Activated gamma-delta T cell treated with Interleukin-2 at 50 U/mL for 16 hours (primary cell): ENCODE data around the gene PSMC3.

ENCODE experiments used
- DNase-seq: peaks from one replicate; pipeline ENCODE4 v3.0.0-alpha.2; 2020

Gene PSMC3

GRCh38 chr11:47393163-47394049 lies 32.8 kb downstream of the PSMC3 start:
- no peak for DNase-seq

DNA sequence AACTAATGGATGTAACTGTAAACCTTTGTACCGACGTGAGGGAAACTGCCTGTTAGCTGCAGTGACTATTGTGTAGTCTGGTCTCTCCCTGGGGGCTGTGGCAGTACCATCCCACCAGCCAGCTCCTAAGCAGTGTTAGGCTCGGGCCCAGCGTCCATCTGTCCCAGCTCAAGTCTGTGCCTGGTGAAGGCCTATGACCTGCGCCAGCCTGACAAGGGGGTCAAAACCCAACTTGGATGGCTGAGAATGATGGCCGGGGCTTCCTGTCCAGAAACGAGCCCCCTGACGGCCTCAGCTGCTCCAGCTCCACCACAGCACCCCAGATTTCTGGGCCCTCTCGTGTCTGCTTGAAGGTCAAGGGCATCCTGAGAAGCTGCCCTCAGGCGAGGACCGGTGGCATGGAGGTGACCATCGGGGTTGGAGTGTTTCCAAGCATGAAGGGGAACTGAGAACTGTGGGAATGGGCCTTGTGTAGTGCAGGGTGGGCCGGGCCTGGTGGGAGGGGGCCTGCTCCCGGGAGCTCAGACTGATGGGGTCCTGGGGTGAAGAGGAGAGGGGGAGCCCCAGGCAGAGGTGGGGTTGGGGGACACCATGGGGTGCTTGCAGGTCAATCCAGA lies 33.6 kb downstream of the PSMC3 start:
- no peak for DNase-seq

DNA sequence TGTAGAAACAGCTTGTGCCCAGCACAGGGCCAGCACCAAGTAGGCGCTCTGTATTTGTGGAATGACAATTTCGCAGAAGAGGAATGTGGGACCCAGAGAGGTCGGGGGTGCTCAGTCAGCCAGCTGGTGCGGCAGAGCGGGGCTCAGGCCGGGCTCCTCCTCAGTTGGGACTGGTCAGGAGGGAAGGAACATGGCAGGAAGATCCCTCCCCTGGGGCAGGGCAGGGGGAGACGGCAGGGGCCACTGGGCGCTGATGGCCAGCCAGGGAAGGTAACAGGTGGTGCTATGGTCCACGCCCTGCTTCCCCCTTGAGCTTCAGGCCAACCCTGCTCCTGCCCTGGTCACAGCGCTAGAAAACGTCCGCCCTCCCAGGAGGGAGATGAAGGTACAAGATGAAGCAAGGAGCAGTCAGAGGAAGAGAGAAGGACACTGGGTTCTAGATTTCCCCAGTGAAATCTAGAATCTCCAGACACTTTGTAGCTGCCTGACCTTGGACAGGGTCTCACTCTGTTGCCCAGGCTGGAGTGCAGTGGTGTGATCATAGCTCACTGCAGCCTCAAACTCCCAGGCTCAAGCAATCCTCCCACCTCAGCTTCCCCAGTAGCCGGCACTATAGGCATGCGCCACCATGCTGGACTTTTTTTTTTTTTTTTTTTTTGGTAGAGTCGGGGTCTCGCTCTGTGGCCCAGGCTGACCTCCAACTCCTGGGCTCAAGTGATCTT lies 34.4 kb downstream of the PSMC3 start:
- no peak for DNase-seq

- no peak for DNase-seq
These were observed 35.1 kb downstream of the PSMC3 start for GRCh38 chr11:47391077-47391583.

DNA sequence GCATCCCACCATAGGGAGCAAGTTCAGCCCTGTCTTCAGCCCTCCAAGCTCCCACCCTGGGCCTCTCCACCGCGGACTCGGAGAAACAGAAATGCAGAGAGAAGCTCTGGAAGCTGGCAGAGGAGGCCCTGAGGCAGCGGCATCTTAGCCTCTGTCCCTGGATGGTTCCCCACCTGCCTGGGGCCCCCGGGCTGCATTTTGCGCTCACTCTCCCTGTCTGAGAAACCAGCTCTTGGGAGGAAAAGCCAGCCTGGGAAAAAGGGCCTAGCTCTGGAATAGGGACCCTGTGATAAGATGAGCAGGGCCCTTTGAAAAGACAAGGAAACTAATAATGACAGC lies 35.8 kb downstream of the PSMC3 start:
- DNase-seq = no peak

DNA sequence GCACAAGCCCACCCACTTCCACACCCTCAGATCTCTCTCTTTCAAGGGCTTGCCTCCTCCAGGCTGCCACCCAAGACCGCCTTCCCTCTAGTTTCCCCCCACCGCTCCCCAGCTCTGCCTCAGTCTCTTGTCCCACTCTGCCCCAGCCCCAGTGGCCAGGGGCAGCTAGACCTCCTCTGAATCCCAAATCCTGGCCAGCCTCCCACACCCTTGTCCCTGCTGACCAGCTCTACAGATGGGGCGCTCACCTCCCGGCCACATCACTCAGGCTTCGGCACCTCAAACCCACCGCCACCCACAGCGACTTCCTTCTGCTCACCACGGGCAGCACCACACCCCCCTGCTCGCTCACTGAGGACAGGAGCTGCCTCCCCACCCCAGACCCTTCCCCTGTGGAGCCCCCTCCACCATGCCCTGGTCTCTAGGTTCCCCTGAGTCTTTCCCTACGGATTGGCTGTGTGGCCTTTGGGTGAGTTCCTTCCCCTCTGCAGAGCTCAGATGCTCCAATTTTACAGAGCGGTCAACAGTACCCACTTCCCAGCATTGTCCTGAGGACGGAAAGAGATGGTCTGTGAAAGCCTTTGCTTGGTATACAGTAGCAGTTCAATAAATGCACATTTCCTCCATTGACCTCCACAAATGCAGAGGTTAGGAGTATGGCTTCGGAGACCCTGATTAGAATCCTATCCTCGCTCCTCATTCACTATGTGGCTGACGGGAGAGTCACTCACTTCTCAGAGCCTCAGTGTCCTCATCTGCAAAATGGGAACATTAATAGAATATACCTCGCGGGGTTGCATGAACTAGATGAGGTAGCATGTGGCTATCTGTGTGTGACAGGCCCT lies 36.4 kb downstream of the PSMC3 start:
- no peak for DNase-seq

DNA sequence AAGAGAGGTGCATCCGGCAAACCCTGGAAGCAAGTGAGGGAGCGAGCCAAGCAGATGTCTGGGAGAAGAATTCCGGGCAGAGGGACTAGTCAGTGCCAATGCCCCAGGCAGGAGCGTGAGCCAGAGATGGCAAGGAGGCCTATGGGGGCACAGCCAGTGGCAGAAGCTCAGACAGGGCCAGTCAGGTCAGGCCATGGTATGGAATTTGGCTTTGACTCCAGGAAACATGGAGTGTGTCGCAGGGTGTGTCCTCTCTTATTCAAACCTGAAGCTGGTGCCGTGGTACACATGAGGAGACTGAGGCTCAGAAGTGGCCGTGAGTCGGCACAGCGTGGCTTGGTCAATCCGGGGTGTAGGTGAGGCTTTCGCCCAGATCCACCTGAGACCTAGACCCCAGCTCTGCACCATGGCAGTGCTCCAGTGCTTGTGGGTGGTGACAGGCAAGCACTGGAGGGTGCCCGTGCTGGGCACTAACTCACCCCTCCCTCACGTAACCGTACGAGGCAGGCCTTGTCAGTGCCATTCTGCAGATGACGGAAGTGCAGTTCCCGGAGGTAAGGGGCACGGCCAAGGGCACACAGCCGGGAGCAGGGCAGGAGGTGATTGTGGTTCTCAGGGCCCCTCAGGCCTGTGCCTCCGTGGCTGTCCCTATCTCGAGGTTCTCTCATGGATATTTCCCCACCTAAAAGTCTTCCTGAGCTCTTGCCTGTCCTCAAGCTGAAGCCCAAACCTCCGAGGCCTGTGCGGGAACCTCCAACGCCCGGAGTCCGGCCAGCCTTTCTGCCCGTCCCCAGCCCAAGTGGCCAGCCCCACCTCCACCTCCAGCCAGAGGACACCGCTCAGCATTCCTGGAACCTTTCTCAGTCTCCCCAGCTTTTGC lies 37.3 kb downstream of the PSMC3 start:
- no peak for DNase-seq

DNA sequence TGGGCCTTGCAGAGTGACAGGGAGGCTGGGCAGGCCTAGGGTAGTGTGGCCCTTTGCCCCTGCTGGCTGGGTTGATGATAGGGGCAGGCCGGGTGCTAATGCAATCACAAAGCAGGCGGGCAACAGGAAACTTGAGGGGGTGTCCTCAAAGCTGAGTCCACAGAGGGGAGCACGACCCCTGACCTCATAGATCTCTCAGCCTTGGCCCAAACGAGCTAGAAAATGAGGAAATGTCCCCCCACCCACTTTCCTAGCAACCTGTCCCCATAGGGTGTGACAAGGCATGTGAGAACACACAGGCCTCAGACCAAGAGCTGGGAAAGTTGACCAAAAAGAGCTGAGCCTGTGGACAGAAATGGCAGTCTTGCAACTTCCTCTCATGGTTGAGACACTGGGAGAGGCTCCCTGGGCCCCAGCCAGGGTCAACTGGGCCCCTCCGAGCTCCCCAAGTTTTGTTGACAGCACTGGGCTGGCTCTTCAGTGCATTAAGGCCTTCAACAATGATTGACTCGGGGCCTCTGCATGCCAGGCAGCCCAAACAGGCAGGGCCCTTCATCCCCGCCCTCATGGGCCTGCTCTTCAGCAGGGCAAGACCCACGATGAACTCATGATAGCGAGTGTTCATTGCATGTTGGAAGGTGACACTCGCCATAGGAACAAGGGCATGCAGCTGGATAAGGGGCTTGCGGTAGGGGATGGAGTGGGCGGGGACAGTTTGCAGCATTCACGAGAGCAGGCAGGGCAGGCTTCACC lies 38.1 kb downstream of the PSMC3 start:
- no peak for DNase-seq

DNA sequence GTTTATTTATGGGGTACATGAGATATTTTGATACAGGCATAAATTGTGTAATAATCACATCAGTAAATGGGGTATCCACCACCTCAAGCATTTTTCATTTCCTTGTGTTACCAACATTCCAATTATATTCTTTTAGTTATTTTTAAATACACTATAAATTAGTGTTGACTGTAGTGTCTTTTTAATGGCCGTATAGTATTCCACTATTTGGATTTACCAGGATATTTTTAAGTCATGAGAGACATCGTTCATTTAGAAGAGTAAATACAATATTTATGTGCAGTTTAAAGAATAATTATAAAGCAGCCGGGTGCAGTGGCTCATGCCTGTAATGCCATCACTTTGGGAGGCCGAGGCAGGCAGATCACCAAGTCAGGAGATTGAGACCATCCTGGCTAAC lies 41.7 kb downstream of the PSMC3 start:
- DNase-seq = no peak

DNA sequence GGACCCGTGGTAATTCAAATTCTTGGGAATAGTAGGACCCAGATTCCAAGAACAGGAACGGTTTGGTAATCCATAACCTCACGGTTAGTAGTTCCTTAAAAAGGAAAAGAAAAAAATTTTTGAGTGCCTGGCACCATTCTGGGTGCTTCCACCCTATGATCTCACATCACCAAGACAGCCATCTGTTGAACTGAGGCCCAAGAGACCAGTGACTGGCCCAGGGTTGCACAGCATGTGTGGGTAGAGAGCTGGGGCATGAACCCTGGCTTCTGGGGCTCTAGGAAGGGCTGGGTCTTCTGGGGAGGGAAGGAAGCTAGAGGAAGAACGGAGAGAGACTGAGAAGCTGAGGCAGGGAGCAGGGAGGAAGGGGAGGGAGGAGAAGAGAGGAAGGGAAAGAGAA lies 43.2 kb downstream of the PSMC3 start:
- DNase-seq = no peak

DNA sequence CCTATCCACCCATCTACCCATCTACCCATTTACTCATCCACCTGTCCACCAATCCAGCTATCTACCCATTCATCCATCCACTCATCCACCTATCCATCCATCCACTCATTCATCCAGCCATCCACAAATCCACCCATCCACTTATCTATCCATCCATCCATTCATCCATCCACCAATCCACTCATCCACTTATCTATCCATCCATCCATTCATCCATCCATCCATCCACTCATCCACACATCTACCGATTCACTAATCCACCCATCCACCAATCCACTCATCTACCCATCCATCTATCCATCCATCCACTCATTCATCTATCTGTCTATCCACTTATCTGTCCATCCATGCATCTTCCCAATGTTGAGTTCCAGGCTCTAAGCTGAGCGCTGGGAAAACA lies 46.2 kb downstream of the PSMC3 start:
- no peak for DNase-seq

GRCh38 chr11:47379317-47379716 lies 46.9 kb downstream of the PSMC3 start:
- DNase-seq = no peak

DNA sequence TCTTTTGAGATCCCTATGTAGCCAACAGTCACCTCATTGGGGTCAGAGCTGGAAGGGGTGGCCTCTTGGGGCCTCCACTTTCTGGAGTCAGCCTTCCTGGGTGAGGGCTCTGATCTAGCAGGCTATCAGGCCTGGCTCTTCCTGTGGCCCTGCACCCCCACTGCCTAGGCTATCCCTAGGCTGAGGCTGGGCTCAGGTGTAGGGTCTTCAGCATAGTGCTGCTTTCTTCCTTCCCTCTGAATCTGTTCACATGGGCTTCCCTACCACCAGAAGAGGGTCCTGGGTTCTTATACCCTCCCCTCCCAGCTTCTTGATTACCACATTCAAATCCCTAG lies 47.4 kb downstream of the PSMC3 start:
- no peak for DNase-seq

DNA sequence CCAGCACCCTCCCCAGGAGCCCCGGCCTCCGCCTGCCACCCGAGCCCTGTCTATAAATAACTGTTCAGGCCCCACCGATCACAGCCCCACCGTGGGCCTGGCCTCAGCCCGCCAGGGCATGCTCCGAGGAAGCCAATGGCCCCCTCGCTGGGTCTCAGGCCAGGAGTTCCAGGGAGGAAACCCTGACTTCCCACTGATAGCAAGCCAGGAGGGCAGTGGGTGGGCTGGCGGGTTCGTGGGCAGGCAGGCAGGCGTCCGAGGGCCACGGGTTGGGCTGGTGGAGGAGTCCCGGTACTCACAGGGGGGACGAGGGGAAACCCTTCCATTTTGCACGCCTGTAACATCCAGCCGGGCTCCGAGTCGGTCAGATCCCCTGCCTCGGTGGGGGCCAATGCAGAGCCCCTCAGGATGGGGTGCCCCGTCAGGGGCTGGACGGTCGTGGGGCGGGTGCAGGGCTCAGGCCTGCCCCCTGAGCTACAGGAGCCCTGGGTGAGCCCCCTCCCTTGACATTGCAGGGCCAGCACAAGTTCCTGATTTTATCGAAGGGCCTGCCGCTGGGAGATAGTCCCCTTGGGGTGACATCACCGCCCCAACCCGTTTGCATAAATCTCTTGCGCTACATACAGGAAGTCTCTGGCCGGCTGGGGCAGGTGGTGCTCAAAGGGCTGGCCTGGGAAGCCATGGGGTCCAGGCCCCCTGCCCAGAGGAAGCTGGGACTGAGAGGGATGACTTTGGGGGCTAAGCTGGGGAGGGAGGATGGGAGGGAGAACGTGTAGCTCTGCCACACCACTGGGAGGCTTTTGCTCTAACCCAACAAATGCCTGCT lies 48.0 kb downstream of the PSMC3 start, which contains the start of gene SPI1:
TSS of gene SPI1 (minus strand) at position 538 of the 826 bp plus-strand sequence. CDS start at position 344, 194 bp downstream.
- no peak for DNase-seq

DNA sequence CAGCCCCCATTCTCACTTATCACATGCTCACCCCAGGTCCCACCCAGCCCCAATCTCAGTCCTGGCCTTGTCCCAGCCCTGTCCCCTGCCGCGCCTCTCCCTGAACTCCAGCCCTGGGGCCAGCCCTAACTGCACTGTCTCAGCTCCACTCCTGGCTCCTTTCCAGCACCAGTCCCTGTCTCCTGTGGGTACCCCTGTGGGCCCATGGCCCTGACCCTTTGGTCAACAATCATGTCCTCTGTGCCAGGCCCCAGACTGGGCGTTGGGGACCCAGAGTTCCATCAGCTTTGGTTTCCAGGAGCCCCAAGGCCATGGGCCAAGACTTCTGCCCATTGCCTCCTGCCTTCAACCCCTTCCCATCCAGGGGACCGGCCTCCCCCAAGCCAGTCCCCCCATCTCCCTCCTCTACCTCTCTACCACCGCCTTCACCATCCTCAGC lies 48.6 kb downstream of the PSMC3 start:
- no peak for DNase-seq

- DNase-seq = no peak
These were observed 49.5 kb downstream of the PSMC3 start for GRCh38 chr11:47376525-47377371.

GRCh38 chr11:47376107-47376524 lies 50.1 kb downstream of the PSMC3 start:
- no peak for DNase-seq

DNA sequence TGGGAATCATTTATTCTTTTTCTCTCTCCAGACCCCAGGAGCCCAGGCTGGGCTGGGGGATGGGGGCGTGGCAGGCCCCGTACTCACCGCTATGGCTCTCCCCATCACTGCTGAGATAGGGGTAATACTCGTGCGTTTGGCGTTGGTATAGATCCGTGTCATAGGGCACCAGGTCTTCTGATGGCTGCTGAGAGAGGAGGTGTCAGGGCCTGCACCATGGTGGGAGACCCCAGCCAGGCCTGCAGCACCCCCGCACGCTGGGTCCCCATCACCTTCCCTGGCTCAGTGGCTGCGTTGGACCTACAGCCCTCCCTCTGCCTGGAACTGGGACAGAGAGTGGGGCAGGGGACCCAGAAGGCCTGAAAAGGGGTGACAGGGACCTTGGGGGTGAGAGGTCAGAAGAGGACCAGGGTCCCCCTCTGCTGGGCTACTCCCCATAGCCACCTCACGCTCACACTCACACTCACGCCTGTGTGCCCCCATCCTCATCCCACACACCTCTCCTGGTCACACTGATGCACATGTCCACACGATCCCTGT lies 50.6 kb downstream of the PSMC3 start:
- DNase-seq = no peak

DNA sequence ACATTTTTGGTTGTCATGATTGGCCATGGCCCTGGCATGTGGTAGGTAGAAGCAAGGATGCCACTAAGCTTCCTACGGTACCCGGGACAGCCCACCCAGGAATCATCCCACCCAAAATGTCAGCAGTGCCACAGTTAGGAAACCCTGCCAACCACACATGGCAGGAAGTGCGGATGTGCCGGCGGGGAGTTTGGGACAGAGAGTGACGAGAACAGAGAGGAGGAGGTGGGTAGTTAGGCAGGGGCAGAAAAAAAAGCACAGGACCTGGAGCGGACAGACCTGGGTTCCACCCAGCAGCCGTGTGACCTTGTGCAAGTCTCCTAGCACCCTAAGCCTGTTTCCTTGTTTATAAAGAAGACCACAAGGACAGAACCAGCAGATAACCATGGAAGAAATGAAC lies 51.2 kb downstream of the PSMC3 start:
- DNase-seq = no peak
